ENCODE data around the gene SPPL2C.

DNA sequence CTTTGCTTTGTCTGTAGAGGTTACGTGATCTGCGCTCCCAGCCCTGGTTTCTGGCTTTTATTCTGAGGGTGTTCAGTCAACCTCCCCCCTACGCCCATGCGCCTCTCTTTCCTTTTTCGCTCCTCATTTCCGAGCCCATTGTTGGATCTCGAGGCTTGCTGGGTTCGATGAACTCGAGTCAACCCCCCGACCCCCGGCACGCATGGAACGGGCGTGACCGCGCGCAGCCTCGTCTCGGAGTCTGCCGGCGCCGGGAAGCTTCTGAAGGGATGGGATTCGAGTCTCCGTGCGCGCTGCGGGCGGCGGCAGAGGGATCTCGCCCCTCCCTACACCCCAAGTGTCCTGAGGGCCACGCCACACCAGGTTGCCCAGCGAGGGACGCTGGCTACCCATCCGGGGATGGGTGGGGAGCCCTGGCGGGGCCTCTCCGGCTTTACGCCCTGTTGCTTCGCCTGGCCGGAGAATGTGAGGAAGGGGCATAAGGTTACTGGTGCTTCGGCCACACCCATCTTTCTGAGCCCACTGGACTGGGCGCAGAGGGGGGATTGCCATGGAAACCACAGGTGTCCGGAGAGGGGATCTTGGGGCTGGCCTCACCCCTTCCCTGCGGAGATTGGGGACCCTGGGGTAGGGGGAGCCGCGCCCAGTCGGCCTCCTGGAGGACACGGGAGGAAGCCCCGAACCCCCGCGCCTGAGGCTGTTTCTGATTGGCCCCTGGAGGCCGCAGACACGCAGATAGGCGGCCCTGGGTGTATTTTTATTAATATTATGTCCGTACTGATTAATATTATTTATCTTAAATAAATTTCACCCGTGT, 51.5 kb downstream of the SPPL2C start:
- TF ChIP-seq EZH2 (IDR thresholded peaks at IDR 0.05; ENCODE audit: borderline replicate concordance, low read depth, low read length, poor library complexity, severe bottlenecking): no peak
- no peak for TF ChIP-seq CTCF (conservative IDR thresholded peaks at IDR 0.05; ENCODE audit: low read depth, low read length)
